Measurements from ENCODE around the gene CDC14B.

GRCh38 chr9:96665789-96666188, 46.1 kb upstream of the CDC14B start:
- no peak for TF ChIP-seq CTCF (conservative IDR thresholded peaks at IDR 0.05; ENCODE audit: low read depth, low read length)
- no peak for TF ChIP-seq EZH2 (IDR thresholded peaks at IDR 0.05; ENCODE audit: low read length, unreplicated experiment)
- no peak for TF ChIP-seq EZH2phosphoT487 (IDR thresholded peaks at IDR 0.05; ENCODE audit: borderline replicate concordance, low read length)

Data from PC-3 (cell line).